ENCODE measurements around the gene PIPOX. TPM values are rescaled to one million over a fixed set of nuclear protein-coding genes. Genes with fewer than 3 reads are reported as not detected.

PIPOX gene
- total and polyA plus RNA-seq, 9 of the 15 experiments (the other 6 are each of a cell fraction or from before 2014, with no cell fraction given) = 0.15 to 2.2 (median 0.58) TPM; not detected in 2

- ChIA-PET CTCF (ENCODE audit: low intra/inter-chr PET ratio) (no interaction called here), POLR2A (interaction anchor here (0.8 to 1.0 kb wide), 2 partner anchors 10 to 610 kb away, joined by 3 to 5 read pairs; no protein-coding TSS in a partner anchor)
- no TSS peak for BruUV-seq (replicated peaks)
- DNase-seq (ENCODE audit: extremely low read depth in 1 of 4, low spot score in 3 of 4) (no peak), ATAC-seq (no peak), FAIRE-seq (no peak)
- Histone ChIP-seq H3K36me3 (ENCODE audit: control insufficient read depth, insufficient read depth, low read length) (no peaks in the 10 kb centered on the region), H3K9me1 (ENCODE audit: control insufficient read depth, insufficient read depth, low read length) (peaks cover 2% of the 10 kb centered on the region), H3K9me3 (replicated peaks; ENCODE audit: control insufficient read depth, insufficient read depth, low read depth, low read length) (no peaks in the 10 kb centered on the region), H4K20me1 (replicated peaks; ENCODE audit: control insufficient read depth, insufficient read depth, low read length) (peaks cover 11% of the 10 kb centered on the region; the same call in 1 of the 2 replicates), H2AFZ (ENCODE audit: low read depth, low read length) (no peak overlapping the region), H3K4me3 (no peak overlapping the region), H3K4me2 (ENCODE audit: insufficient read depth, low read length) (no peak overlapping the region), H3K27ac (ENCODE audit: extremely low read depth, low read depth, low read length) (no peak overlapping the region), H3K79me2 (ENCODE audit: control insufficient read depth, insufficient read depth, low read length) (no peaks in the 10 kb centered on the region), H3K27me3 (ENCODE audit: control insufficient read depth in 2 of 2, insufficient read depth in 2 of 2, low read length in 2 of 2) (peaks cover 10 to 43% of the 10 kb centered on the region in 2 experiments; a peak in 4 of 5 replicates), H3K9ac (ENCODE audit: insufficient read depth in 1 of 2, low read depth in 2 of 2, low read length in 2 of 2) (no peak overlapping the region), H3K4me1 (replicated peaks in 1 of 2; ENCODE audit: control insufficient read depth in 2 of 2, insufficient read depth in 2 of 2, low read length in 2 of 2) (peaks cover 0 to 8% of the 10 kb centered on the region in 2 experiments; a peak in 2 of 5 replicates)
- TF ChIP-seq E2F4 (CRISPR knock-in tag; IDR thresholded peaks at IDR 0.05; ENCODE audit: low read depth) (no peak), ZSCAN32 (CRISPR knock-in tag; IDR thresholded peaks at IDR 0.05) (no peak), MNT (conservative IDR thresholded peaks at IDR 0.05) (no peak), ZNF175 (CRISPR knock-in tag; IDR thresholded peaks at IDR 0.05; ENCODE audit: low read depth) (no peak), ZNF263 (CRISPR knock-in tag; IDR thresholded peaks at IDR 0.05; ENCODE audit: borderline replicate concordance) (no peak), ZNF644 (tag; IDR thresholded peaks at IDR 0.05; ENCODE audit: low read depth) (no peak)
- 2% methylated on average over 5 of the region's 5 CpGs for WGBS (ENCODE audit: insufficient coverage, low coverage, missing lambda C conversion rate)
- in situ Hi-C loops (cut with MboI) = no loop called here
- intact Hi-C loops (cut with micrococcal nuclease) = no loop called here
Observed at GRCh38 chr17:28999206-28999605, 43.7 kb upstream of the PIPOX start.

Data from K562 (cell line).